ENCODE results near the gene TBC1D9.

Gene TBC1D9

DNA sequence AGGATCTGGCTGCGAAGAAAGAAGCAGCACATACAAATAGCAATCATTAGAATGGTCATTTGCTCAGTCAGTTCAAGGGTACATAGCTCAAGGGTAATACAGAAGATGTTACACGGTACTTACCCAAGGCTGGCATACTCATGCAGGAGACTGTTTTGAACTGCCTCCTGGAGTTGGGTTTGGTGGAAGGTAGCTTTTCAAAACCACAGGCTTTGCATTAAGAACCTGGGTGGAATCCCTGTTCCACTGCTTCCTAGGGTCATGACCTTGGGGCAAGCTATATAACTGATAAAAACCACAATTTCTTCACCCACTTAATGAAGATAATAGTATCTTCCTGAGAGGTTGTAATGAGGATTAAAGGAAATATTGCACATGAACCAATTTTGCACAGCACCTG, 36.5 kb downstream of the TBC1D9 start:
- no peak for DNase-seq

DNA sequence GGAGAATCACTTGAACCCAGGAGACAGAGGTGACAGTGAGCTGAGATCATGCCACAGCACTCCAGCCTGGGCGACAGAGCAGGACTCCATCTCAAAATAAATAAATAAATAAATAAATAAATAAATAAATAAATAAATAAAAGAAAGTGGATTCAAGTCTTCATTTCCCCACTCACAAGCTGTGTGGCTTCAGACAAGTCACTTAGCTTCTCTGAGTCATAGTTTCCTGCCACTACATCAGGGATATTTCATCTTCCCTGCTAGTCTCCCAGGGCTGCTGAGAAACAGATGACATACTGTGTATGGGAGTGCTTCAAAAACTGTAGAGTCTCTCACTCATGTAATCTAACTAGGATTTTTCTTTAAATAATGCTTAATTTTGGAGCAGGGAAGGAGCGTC, 37.2 kb downstream of the TBC1D9 start:
- no peak for DNase-seq

- no peak for DNase-seq
Measured at GRCh38 chr4:140718241-140718952, 37.8 kb downstream of the TBC1D9 start.

- DNase-seq, result no peak
Measured at GRCh38 chr4:140717313-140717712, 38.9 kb downstream of the TBC1D9 start.

GRCh38 chr4:140715119-140715518, 41.1 kb downstream of the TBC1D9 start:
- no peak for DNase-seq

DNA sequence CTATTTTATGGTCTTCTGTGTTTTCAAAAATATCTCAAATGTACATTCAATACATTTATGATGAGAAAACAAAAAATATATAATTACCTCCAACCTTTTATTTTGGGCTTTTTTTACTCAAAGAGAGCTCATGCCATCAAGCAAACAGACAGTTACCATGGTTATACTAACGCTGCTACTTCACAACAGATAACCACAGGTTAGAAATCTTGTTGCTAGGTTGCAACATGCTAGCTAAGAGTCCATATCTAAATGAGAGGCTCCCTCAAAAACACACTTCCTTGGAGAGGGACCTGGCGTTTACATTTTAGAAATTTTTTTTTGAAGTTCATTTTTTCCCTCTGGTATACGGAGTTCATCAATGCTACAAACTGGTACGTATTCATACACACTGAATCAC, 44.3 kb downstream of the TBC1D9 start:
- no peak for DNase-seq

GRCh38 chr4:140710908-140711622, 45.1 kb downstream of the TBC1D9 start:
- no peak for DNase-seq

GRCh38 chr4:140707325-140707724, 48.9 kb downstream of the TBC1D9 start:
- no peak for DNase-seq

DNA sequence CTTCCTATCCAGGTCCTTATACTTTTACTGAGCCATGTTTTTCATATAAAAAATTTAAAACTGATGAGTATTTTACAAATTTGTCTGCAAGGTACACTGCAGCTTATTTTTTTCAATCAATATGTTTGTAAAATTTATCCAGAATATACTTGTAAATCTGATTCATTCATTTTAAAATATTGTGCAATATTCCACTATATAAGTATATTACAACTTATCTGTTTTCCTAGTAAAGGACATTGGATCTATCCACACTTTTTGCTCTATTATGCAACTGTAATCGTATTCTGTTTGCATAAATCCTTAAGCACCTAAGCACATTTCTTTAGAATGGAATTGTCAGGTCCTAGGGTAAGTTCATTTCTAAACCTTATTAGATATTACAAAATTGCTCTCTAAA, 49.5 kb downstream of the TBC1D9 start:
- DNase-seq, result no peak

DNA sequence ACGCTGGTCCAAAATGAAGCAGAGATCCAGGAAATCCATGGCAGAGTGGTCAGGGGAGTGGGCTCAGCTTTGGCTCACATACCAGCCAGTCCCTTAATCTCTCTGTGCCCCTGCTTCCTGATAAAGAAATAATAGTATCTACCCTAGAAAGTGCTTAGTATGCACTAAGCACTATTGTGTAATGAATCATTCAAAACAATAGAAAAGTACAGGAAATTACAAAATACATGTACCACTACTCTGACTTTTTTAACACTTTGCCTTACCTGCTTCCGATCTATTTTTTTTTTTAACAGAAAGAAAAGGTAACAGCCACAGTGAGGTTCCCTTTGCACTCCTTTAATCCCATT, 49.9 kb downstream of the TBC1D9 start:
- no peak for DNase-seq

GRCh38 chr4:140705625-140706275, 50.4 kb downstream of the TBC1D9 start:
- no peak for DNase-seq

DNA sequence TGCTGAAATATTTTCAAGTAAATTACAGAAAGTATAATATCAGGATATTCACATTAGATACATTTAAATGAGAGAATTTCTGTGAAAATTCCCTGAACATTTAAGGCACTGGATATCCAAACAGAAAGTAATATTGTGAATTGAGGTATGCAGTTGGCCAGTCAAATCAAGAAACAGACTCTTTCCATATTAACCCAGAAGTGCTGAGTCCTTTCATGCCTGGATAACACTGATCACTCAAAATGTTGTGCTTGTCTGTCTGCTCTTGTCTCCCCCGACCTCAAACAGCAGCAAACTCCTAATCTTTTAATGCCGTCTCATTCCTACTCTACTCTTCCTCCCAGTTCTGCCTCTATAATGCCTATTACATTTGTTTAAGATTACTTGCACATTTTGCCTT, 51.2 kb downstream of the TBC1D9 start:
- no peak for DNase-seq

DNA sequence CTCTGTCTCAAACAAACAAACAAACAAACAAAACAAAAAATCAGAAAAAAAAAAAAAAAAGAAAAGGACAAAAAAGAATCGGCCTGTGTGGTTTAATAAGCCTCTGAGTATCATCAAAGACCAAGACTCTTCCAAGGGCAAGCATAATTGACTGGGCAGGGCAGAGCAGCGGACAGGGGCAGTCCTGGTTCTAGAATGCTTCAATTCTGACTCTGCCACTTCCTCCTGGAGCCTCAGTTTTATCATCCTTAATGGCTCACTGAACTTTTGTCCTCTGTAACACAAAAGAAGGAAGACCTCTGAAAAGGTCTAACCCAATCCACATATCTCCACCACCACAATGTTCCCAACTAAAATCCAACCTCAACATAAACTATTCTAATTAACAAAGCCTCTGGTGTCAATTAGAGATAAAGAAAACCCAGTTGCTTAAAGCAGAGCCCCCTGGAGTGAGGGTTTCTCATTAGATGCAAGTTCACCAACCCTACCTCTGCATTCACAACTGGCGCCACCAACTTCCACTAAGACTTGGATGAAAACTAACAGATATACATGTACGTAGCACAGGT, 51.7 kb downstream of the TBC1D9 start:
- DNase-seq, result no peak

GRCh38 chr4:140703463-140703862, 52.7 kb downstream of the TBC1D9 start:
- no peak for DNase-seq

DNA sequence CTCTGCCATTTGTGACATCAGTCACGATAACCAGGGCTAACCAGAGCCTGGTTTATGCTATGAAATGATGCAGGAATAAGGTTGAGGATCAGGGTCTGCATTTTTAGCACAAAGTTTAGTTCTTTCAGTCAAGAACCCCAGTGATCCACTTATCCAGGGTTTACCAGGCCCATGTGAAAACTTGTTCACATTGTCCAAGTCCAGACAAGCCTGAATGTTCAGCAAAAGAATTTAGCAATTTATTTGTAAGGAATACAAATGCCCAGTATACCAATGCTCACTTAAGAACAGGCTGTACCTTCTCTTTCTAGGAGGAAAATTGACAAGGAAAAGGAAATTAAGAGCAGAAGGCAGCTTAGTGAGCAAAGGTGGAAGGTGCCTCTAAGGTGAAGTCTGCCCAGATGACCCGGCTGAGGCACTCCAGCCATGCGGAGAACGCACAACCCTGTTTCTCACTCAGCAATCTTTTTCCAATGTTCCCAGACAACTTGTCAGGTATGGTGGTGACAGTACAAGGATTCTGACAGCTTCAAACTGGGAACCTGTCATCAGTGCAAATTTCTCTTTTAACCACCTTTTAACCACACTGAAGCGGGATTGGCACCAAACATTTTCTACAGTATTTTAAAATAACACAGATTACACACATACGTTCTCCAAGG, 54.0 kb downstream of the TBC1D9 start:
- no peak for DNase-seq

DNA sequence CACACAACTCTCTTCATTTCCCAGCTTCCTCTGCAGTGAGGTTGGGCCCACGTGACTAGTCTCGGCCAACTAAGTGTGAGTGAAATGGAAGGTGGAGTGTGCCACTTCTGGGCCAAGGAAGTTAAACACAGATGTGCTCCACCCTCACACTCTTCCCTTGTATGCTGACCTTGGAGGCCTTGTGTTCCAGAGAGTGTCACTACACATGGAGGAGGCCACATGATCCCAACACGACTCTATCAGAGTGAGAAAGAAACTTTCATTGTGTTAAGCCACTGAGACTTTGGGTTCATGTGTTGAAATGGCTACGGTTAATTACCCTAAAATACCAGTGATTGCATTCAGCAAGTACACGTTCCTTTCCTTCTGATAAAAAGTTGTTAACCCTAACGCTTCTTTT, 55.1 kb downstream of the TBC1D9 start:
- DNase-seq, result no peak

- no peak for DNase-seq
Measured at GRCh38 chr4:140697709-140698560, 58.2 kb downstream of the TBC1D9 start.

GRCh38 chr4:140695483-140695882, 60.7 kb downstream of the TBC1D9 start:
- no peak for DNase-seq

DNA sequence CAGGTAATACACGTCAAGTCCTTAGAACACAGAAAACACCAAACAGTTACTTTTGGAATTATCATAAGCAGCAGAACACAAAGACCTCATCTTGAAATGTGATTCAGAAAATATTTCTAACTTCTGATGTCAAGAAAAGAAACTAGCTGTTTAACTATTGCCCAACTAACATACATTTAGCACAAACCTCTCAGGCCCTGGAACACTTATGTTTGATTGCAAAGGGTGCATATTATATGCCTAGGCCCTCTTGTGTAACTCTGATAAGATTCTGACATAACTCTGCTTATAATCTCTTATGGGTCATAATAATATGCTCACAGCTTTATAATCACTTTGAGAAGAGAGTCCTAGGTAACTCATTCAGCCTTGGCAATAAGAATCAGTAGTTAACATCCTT, 62.6 kb downstream of the TBC1D9 start:
- no peak for DNase-seq

DNA sequence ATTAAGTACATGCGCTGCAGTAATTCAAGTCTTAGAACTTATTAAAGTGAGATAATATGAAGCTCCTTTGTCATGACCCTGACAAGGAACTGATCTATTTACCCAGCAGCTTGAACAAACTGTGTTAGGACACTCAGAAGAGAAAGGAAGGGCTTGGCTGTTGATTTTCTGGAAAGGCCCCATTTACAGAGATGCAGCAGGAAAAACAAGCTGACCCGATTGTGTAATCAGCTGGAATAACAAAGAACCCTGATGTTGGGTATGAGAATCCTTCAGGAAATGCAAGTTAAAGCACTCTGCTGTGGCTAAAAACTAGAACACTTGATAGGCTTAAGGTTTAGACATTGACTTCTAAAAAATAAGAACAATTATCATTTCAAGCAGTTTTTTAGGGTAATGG, 64.8 kb downstream of the TBC1D9 start:
- no peak for DNase-seq

- DNase-seq, result no peak
Measured at GRCh38 chr4:140690093-140690492, 66.1 kb downstream of the TBC1D9 start.

GRCh38 chr4:140689623-140690022, 66.6 kb downstream of the TBC1D9 start:
- DNase-seq, result no peak
